Stimulated activated CD8-positive, alpha-beta memory T cell treated with anti-CD3 and anti-CD28 coated beads, Interleukin-4, amount 100 ng/mL, for 4 hours (primary cell): ENCODE results near the gene ABCG5.

ENCODE experiments used
- DNase-seq, 2 donors: peaks; one replicate each; pipeline ENCODE4 v3.0.0-alpha.2; 2020; ENCODE audit warnings: low read depth in 2 of 2, low spot score in 1 of 2

The ABCG5 gene

GRCh38 chr2:43838560-43839267 lies at the start of gene ABCG5, which contains the start of gene ABCG8:
Gene ABCG5 (minus strand): TSS chr2:43838839. CDS start chr2:43838679, 160 bp downstream.
Gene ABCG8 (plus strand): TSS chr2:43838971. CDS start chr2:43839054, 83 bp downstream.
- DNase-seq = no peak

GRCh38 chr2:43887176-43887575 lies 48.5 kb upstream of the ABCG5 start:
- no peak for DNase-seq

- DNase-seq = no peak
These were observed 46.5 kb upstream of the ABCG5 start for GRCh38 chr2:43885132-43885632.

DNA sequence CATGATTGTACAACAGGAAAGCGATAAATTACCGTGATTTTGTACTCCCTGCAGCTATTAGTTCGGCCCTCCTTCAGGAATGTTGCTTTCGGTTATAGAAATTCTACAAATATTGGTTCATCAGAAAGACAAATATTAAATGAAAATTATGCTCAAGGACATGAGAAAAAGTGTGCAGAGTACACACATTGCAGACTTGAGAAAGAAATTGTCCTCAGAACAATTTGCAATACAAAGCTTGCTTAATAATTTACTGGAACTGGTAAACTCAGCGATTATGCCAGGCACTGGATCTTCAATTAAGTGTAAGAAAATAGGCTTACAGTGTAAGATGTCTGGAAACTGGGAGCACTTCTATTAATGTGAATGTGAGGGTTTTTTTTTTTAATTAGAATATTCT lies 46.0 kb upstream of the ABCG5 start:
- DNase-seq = no peak

DNA sequence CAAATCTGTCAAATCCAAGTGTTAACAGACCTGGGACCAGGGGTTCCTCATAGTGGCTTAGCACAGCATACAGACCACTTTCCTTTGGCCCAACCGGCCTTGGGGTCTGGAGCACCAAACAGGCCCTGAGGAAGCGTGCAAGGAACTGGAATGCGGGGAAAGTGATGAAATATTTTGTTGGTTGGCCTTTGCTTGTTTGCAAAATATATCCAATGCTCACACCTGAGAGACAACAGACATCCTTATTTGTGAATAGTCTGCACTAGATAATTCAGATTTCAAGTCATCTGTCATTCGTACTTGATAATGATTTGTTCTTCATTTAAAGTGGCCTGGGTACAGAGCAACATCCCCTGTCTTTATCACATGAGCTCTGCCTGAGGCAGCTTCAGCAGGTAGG lies 43.7 kb upstream of the ABCG5 start:
- DNase-seq = no peak

DNA sequence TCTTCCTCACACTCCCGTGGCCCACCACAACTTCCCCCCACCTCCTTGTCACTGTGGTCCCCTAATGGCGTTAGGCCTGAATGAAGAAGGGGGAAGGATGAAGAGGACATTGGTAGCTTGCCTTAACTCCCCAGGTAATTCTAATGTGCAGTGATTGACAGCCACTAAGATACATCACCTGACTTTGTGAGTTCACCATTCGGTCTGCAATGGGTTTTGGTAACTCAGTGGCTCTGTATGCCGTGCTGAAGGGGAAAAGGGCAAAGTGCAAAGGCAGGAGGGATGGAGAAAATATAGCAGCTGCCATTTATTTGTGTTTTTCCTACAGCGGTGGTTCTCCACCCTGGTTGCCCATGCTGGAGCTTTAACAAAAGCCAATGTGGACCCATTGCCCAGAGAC lies 42.3 kb upstream of the ABCG5 start:
- DNase-seq = no peak

DNA sequence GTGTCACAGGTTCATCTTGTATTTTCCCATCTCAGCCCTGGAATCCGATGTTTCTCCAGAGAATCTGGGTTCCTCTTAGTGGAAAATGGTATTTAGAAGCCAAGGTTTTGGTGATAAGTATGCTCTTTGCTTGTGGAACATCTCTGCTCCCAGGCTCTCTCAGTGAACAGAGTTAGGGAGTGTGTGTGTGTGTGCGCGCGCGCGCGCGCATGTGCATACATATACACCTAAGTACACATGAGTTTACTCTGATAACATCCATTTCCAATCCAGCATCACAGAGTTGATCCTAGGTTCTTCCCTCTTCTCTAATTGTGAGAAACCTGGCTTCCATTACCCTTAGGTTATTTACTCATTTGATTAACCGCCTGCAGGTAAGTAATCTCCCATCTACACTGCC lies 41.8 kb upstream of the ABCG5 start:
- no peak for DNase-seq

- DNase-seq = no peak
These were observed 40.6 kb upstream of the ABCG5 start for GRCh38 chr2:43879261-43879660.

- DNase-seq = peak in 1 of 2 donors; percentile 19
These were observed 39.3 kb upstream of the ABCG5 start for GRCh38 chr2:43877782-43878464.

DNA sequence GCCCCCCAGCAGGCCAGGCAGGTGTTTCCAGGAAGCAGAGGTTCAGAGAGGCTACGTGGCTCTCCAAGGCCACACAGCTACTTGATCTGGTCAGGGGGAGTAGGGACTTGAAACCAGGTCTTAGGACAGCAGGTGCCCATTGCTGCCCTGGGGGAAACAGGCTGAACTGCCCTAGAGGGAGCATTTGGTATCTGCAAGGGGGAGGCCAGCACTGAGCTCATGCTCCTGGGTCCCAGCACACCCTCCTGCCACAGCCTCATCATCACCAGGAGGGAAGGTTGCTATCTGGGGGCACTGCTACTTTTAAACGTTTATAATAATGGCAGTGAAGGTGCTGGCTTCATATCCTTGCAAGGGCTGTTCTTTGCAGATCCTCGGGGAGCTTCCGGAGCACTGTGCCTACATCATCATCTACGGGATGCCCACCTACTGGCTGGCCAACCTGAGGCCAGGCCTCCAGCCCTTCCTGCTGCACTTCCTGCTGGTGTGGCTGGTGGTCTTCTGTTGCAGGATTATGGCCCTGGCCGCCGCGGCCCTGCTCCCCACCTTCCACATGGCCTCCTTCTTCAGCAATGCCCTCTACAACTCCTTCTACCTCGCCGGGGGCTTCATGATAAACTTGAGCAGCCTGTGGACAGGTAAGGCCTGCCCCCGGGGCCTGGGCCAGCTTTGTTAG lies 36.3 kb upstream of the ABCG5 start:
- no peak for DNase-seq

- no peak for DNase-seq
These were observed 33.5 kb upstream of the ABCG5 start for GRCh38 chr2:43872151-43872550.

- no peak for DNase-seq
These were observed 16.7 kb upstream of the ABCG5 start for GRCh38 chr2:43855292-43855691.

GRCh38 chr2:43854671-43855070 lies 16.0 kb upstream of the ABCG5 start:
- DNase-seq = no peak

DNA sequence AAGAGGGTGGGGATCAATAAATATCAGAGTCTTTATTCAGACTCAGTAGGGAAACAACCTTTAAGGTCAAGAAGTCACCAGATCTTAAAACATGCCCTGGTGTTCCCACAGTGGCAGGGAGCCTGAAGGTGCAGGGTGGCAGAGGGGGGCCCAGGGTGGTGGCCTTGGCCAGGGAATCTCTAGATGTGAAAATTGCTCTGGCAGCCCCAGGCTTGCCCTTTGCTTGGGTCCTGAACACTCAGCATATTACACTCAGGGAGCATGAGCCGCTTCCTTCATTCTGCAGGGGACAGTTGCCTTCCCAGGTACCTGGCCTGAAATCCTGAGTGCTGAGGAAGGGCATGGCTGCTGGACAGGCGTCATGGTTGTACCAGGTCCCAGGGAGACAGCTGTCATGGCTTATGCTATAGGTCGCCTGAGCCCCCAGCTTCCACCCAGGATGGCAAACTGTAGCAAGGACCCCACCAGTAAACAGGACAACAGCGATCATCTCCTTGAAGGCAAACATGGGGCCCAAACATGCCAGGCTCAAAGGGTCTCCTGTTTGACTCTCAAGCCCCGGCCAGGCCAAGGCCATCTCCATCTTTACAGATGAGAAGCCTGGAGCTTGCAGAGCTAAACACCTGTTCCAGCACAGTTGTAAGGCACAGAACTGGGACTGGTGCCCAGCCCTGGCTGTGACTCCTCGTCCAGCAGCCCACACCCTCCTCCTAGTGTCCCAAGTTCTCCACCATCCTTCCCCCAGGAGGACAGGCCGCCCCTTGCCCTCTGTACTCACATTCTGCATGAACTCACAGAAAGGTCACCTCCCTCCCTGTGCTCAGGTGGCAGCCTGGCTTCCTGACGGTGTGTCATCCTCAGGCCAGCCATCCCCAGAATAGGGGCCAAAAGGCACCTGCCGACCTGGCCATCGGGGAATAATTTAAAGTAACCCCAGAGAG lies 14.8 kb upstream of the ABCG5 start:
- DNase-seq = no peak

- DNase-seq = no peak
These were observed 13.6 kb upstream of the ABCG5 start for GRCh38 chr2:43852196-43852730.

DNA sequence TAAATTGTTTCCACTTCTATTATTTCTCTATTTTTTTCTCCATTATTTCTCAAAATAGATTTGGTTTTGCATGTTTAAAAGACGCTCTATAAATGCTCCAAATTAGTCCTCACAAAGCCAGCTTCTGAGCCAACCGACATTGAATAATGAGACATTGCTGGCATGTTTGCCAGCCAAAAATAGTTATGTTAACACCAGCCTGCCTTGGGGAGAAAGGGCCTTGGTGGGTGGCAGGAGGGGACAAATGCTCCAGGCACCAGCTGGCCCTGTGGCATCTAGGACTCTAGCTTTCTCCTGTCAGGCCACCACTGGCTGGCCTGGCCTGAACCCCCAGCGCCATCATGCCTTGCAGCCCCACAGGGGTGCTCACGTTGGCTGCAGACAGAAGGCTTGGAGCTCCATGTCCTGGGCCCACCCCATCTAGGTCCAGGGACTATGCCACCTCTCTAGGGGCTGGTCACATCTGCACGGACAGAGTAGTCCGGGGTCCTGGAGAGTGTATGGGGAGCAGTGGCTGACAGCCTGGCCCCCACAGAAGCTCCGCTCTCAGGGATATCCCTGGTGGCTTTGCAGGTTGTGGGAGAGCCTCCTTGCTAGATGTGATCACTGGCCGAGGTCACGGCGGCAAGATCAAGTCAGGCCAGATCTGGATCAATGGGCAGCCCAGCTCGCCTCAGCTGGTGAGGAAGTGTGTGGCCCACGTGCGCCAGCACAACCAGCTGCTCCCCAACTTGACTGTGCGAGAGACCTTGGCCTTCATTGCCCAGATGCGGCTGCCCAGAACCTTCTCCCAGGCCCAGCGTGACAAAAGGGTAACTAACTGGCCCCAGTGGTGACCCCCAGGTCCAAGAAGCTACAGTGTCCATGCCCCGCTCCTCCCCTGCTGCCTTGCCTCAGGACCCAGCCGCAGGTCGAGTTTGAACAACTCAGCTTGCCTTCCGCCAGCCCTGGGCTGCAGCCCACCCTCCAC lies 12.7 kb upstream of the ABCG5 start:
- no peak for DNase-seq

DNA sequence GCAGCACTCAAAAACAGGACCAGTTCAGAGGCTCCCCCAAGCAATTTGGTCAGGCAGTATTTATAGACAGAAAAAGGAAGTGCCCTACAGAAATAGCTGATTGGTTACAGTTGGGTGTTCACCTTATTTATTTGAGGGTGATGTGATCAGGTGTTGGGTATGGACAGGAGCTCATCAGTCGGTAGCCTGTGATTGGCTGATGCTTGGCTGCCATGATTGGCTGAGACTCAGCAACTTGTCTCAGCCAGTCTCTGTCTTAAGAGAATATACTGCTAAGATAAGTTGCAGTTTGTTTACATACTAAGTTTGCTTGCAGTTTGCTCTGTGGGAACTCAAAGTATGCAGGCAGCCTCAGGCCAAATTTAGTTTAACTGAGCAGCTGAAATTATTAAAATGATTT lies 9.6 kb upstream of the ABCG5 start:
- no peak for DNase-seq

DNA sequence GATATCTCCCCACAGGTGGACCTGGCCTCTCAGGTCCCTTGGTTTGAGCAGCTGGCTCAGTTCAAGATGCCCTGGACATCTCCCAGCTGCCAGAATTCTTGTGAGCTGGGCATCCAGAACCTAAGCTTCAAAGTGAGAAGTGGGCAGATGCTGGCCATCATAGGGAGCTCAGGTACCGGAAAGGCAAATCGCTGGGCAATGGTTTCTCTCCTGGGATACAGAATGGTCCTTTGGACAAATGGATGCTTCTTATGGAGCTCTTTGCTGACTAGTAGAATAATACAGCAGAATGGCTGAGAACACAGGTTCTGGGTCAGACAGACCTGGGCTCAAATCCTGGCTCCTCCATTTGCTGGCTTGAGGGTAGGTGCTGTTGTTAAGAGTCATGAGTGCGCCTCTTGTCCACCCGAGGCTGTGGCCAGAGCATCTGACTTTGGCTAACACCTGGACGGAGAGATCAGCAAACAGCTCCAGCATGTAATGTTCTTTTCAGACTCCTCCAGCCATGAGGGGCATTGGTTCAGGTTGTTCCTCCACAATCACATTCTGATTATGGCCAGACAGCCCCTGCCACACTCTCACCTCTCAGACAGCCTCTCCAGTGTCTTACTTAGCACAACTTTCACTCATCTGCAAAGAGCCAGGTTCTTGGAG lies 7.6 kb upstream of the ABCG5 start:
- DNase-seq = no peak

GRCh38 chr2:43845181-43845580 lies 6.5 kb upstream of the ABCG5 start:
- DNase-seq = no peak
